Measurements from ENCODE around the gene GFRA1.

GRCh38 chr10:116257785-116258184 lies 15.2 kb downstream of the GFRA1 start:
- no peak for TF ChIP-seq CTCF (IDR thresholded peaks at IDR 0.05)
- TF ChIP-seq POLR2A (IDR thresholded peaks at IDR 0.05): no peak

Measured in lower leg skin (tissue), 3 donors.